ENCODE data around the gene PJA2. TPM values are rescaled to one million over a fixed set of nuclear protein-coding genes. Genes with fewer than 3 reads are reported as not detected.
"Not testable (repeated sequence)": the region's sequence is repeated elsewhere in the genome, so short reads cannot be mapped to it uniquely, and the experiment has no call there.

The PJA2 gene
- total RNA-seq, 1 donor from 2014 or later, result 143 TPM

DNA sequence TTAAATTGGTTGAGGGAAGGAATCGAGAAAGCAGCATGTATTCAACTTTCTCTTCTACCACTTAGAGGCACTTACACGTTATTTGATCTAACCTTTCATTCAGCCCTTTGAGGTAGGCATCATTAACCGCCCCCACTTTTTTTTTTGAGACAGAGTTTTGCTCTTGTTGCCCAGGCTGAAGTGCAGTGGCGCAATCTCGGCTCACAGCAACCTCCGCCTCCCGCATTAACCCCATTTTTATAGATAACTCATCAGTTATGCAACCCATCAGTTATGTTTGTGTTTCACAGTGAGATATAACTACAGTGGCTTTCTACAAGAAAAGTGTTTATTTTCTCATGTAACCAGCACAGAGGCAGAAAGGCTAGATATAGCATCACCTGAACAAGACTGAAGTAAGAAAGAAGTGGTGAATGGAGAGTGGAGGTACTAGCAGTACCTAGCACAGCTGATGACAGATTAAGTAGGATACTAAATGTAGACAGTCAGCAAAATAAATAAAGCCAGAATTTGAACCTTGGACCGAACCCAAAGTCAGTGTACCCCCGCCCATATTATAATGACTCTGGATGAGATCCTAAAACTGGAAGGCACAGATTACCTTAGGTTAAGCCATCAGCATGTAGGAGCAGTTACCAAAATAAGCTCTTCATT, 91.2 kb downstream of the PJA2 start:
- no peak for ATAC-seq
- no peak for DNase-seq (ENCODE audit: low spot score)
- intact Hi-C loops (cut with DNase I), result no loop called here

GRCh38 chr5:109316634-109317033, 93.1 kb downstream of the PJA2 start:
- ATAC-seq (no peak), DNase-seq (ENCODE audit: low spot score) (no peak)
- intact Hi-C loops (cut with DNase I), result no loop called here

- DNase-seq (ENCODE audit: low spot score) (no peak), ATAC-seq (no peak)
- intact Hi-C loops (cut with DNase I), result no loop called here
Measured at GRCh38 chr5:109315245-109315644, 94.5 kb downstream of the PJA2 start.

DNA sequence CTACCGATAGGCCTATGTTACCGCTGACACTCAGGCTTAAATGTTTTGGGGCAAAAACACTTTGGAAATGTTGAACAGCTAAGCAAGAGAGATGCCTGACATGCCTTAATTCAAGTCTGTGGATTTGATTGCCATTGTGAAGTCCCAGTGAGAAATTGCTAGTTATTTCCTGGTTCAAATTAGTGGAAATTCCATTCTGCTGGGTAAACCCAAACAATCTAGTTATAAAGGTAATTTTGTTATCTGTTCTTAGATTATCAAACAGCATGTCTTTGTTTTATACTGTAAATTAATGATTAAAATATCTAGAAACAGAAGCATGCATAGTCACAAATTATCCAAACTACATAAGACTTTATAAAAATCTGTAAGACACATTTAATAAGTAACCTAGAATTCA, 96.6 kb downstream of the PJA2 start:
- intact Hi-C loops (cut with DNase I), result no loop called here
- ATAC-seq (no peak), DNase-seq (ENCODE audit: low spot score) (no peak)

GRCh38 chr5:109312695-109313094, 97.1 kb downstream of the PJA2 start:
- DNase-seq (ENCODE audit: low spot score), result no peak
- intact Hi-C loops (cut with DNase I), result no loop called here
- ATAC-seq, result no peak

- intact Hi-C loops (cut with DNase I), result no loop called here
- ATAC-seq, result no peak
Measured at GRCh38 chr5:109310315-109310714, 99.5 kb downstream of the PJA2 start.

GRCh38 chr5:109309326-109310063, 100.3 kb downstream of the PJA2 start:
- intact Hi-C loops (cut with DNase I), result no loop called here
- ATAC-seq (peak; percentile 24), DNase-seq (ENCODE audit: low spot score) (no peak)

More at GRCh38 chr5:109310315-109310714, 99.5 kb downstream of the PJA2 start:
- DNase-seq (ENCODE audit: low spot score), result no peak

- intact Hi-C loops (cut with DNase I), result no loop called here
- DNase-seq (ENCODE audit: low spot score), result no peak
- ATAC-seq, result peak; percentile 49
Measured at GRCh38 chr5:109307951-109308350, 101.8 kb downstream of the PJA2 start.

GRCh38 chr5:109307456-109307855, 102.3 kb downstream of the PJA2 start:
- ATAC-seq (no peak), DNase-seq (ENCODE audit: low spot score) (no peak)
- intact Hi-C loops (cut with DNase I), result no loop called here

DNA sequence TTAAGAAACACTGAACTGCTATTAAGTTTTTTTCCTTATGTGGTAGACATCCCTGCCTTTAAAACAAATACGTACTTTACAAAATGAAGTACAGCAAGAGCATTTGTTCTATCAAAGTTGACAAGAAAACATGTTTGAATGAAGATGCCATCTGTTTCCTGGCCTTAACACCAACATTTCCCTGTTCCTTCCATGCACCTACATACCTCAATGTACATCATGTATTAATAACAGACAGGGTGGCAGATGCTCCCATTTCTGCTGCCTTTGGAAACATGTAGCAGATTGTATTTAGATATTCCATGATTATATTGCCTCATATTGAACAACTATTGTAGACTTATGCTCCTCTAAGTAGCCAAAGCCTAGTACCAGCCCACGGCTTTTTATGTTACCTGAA, 104.4 kb downstream of the PJA2 start:
- intact Hi-C loops (cut with DNase I), result no loop called here
- ATAC-seq, result no peak
- DNase-seq (ENCODE audit: low spot score), result no peak

DNA sequence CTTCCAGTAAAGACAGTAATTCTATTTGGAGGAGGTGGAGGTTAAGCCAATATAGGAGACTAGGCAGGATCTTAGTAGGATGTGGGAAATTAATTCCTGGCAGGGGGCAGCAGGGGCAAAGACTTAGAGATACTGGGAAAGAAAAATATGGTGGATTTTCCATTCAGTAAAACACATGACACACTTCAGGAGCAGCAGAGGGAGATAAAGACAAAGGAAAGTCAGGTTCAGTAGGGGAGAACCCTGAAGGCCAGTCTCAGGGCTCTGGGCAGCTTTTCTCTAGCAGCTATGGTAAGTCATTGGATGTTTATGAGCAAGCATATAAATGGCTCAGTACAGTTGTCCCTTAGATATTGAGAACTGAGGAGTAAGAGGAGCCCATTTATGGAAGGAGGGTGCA, 105.5 kb downstream of the PJA2 start:
- peak; percentile 69 for ATAC-seq
- intact Hi-C loops (cut with DNase I), result no loop called here
- no peak for DNase-seq (ENCODE audit: low spot score)

- ATAC-seq (no peak), DNase-seq (ENCODE audit: low spot score) (no peak)
- intact Hi-C loops (cut with DNase I), result no loop called here
Measured at GRCh38 chr5:109300367-109300766, 109.4 kb downstream of the PJA2 start.

DNA sequence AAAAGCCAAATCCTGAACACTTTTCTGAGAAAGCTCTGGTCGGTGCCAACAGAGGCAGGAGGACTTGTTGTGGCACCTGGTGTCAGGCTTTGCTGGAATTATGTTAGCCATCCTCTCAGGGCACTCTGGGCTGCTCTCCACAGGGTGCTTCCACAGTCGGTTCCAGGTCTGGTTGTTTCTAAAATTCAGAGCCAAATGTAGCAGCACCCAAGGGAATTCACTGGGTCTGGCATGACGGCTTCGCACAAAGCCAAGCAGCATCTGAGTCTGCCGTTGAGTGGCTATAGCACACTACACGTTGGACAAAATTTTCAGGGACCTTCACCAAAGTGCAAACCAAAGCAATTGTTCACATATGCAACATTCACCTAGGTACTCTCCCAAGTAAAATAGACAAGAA, 110.2 kb downstream of the PJA2 start:
- intact Hi-C loops (cut with DNase I), result no loop called here
- no peak for DNase-seq (ENCODE audit: low spot score)

GRCh38 chr5:109298794-109299193, 111.0 kb downstream of the PJA2 start:
- DNase-seq (ENCODE audit: low spot score) (no peak), ATAC-seq (no peak)
- intact Hi-C loops (cut with DNase I), result no loop called here

More for the DNA sequence above, 110.2 kb downstream of the PJA2 start:
- ATAC-seq, result no peak

GRCh38 chr5:109297900-109298299, 111.9 kb downstream of the PJA2 start:
- ATAC-seq (no peak), DNase-seq (ENCODE audit: low spot score) (no peak)
- intact Hi-C loops (cut with DNase I), result no loop called here

- DNase-seq (ENCODE audit: low spot score) (no peak), ATAC-seq (no peak)
- intact Hi-C loops (cut with DNase I), result no loop called here
Measured at GRCh38 chr5:109291090-109291489, 118.7 kb downstream of the PJA2 start.

- intact Hi-C loops (cut with DNase I), result no loop called here
- DNase-seq (ENCODE audit: low spot score), result no peak
Measured at GRCh38 chr5:109290231-109290630, 119.5 kb downstream of the PJA2 start.

GRCh38 chr5:109286628-109287027, 123.1 kb downstream of the PJA2 start:
- ATAC-seq; intact Hi-C loops (cut with DNase I); DNase-seq (ENCODE audit: low spot score): not testable (repeated sequence)

More at GRCh38 chr5:109290231-109290630, 119.5 kb downstream of the PJA2 start:
- no peak for ATAC-seq
